HG02678 (cell line): Measurements from ENCODE around the gene TTC33.
"Not testable (repeated sequence)": the region's sequence is repeated elsewhere in the genome, so short reads cannot be mapped to it uniquely, and the experiment has no call there.

Experiments used
- ATAC-seq: cut with Tn5 transposase; IDR thresholded peaks from one replicate; pipeline ENCODE4 v1.9.1; 2021; ENCODE audit warnings: mild to moderate bottlenecking, moderate library complexity; ENCODE audit not compliant: unreplicated experiment

The TTC33 gene

GRCh38 chr5:40654377-40654991 lies 101.3 kb downstream of the TTC33 start:
- no peak for ATAC-seq

- no peak for ATAC-seq
Observed at GRCh38 chr5:40653221-40654022, 102.3 kb downstream of the TTC33 start.

GRCh38 chr5:40652441-40653220 lies 103.1 kb downstream of the TTC33 start:
- ATAC-seq, result no peak

GRCh38 chr5:40651201-40651600 lies 104.6 kb downstream of the TTC33 start:
- no peak for ATAC-seq

- ATAC-seq, result no peak
Observed at GRCh38 chr5:40649463-40650030, 106.2 kb downstream of the TTC33 start.

GRCh38 chr5:40648150-40648549 lies 107.6 kb downstream of the TTC33 start:
- no peak for ATAC-seq

- ATAC-seq, result no peak
Observed at GRCh38 chr5:40646266-40646665, 109.5 kb downstream of the TTC33 start.

- not testable (repeated sequence) for ATAC-seq
Observed at GRCh38 chr5:40639531-40639930, 116.2 kb downstream of the TTC33 start.

- ATAC-seq, result no peak
Observed at GRCh38 chr5:40634593-40634992, 121.2 kb downstream of the TTC33 start.

GRCh38 chr5:40634154-40634553 lies 121.6 kb downstream of the TTC33 start:
- ATAC-seq, result no peak

GRCh38 chr5:40631236-40631635 lies 124.5 kb downstream of the TTC33 start:
- ATAC-seq, result no peak

GRCh38 chr5:40630126-40630525 lies 125.6 kb downstream of the TTC33 start:
- no peak for ATAC-seq

GRCh38 chr5:40628407-40628806 lies 127.4 kb downstream of the TTC33 start:
- ATAC-seq, result no peak

- ATAC-seq, result no peak
Observed at GRCh38 chr5:40627706-40628105, 128.1 kb downstream of the TTC33 start.

GRCh38 chr5:40626801-40627200 lies 129.0 kb downstream of the TTC33 start:
- ATAC-seq, result no peak

- ATAC-seq, result no peak
Observed at GRCh38 chr5:40623480-40624420, 132.0 kb downstream of the TTC33 start.

GRCh38 chr5:40622463-40623252 lies 133.1 kb downstream of the TTC33 start:
- no peak for ATAC-seq

- ATAC-seq, result no peak
Observed at GRCh38 chr5:40619421-40619820, 136.3 kb downstream of the TTC33 start.

- ATAC-seq, result no peak
Observed at GRCh38 chr5:40618926-40619325, 136.8 kb downstream of the TTC33 start.
